ENCODE measurements around the gene NDFIP2.

- TF ChIP-seq EZH2 (IDR thresholded peaks at IDR 0.05): no peak
- no peak for TF ChIP-seq POLR2AphosphoS5 (IDR thresholded peaks at IDR 0.05; ENCODE audit: borderline replicate concordance, low read depth, low read length)
These were observed 80.0 kb downstream of the NDFIP2 start for GRCh38 chr13:79560954-79561353.

All from SK-N-MC (cell line).